Measurements from ENCODE around the gene TGFBR3. TPM values are rescaled to one million over a fixed set of nuclear protein-coding genes. Genes with fewer than 3 reads are reported as not detected.

Gene TGFBR3
- total and polyA plus RNA-seq, 2 of the 4 experiments (the other 2 are of a cell fraction), result 3.0 to 11.3 TPM

GRCh38 chr1:91718368-91718767 is 167.6 kb downstream of the TGFBR3 start:
- Histone ChIP-seq H2AK5ac (ENCODE audit: low read depth, low read length) (no peak overlapping the region), H3K27ac (ENCODE audit: insufficient read depth, low read length) (no peak overlapping the region), H3K56ac (ENCODE audit: extremely low read depth, insufficient read depth, low read length) (no peak overlapping the region), H4K20me1 (ENCODE audit: insufficient read depth, low read length) (no peaks in the 10 kb centered on the region), H4K5ac (ENCODE audit: low read depth, low read length) (no peak overlapping the region), H2BK20ac (ENCODE audit: low read depth, low read length) (no peak overlapping the region), H3K4me3 (ENCODE audit: insufficient read depth, low read depth, low read length) (no peak overlapping the region), H3K18ac (ENCODE audit: low read depth, low read length) (no peak overlapping the region), H3K9ac (ENCODE audit: low read depth, low read length) (no peak overlapping the region), H3K4me2 (ENCODE audit: low read depth, low read length) (no peak overlapping the region), H2BK5ac (ENCODE audit: low read depth, low read length, poor library complexity, severe bottlenecking) (no peak overlapping the region), H3K23ac (ENCODE audit: low read depth, low read length) (no peak overlapping the region), H3K4me1 (ENCODE audit: control insufficient read depth, insufficient read depth, low read length) (0 out of 2 replicates have a peak, but pooled peaks cover 1% of the 10 kb centered on the region), H3K9me3 (ENCODE audit: control insufficient read depth, insufficient read depth, low read length) (no peaks in the 10 kb centered on the region), H3K36me3 (ENCODE audit: control insufficient read depth, insufficient read depth, low read length) (peaks cover 34% of the 10 kb centered on the region), H2AK9ac (replicated peaks; ENCODE audit: low read depth, low read length, poor library complexity) (no peak overlapping the region), H2AFZ (replicated peaks; ENCODE audit: low read length, poor library complexity) (no peak overlapping the region), H3K14ac (replicated peaks; ENCODE audit: low read depth, low read length) (no peak overlapping the region), H2BK15ac (ENCODE audit: low read depth, low read length) (no peak overlapping the region), H3K27me3 (ENCODE audit: control insufficient read depth, insufficient read depth, low read length) (no peaks in the 10 kb centered on the region), H4K91ac (ENCODE audit: insufficient read depth, low read depth, low read length) (no peak overlapping the region), H3K79me1 (ENCODE audit: low read depth in 1 of 2, low read length in 2 of 2) (no peaks in the 10 kb centered on the region), H4K8ac (ENCODE audit: low read depth in 2 of 2, low read length in 2 of 2) (no peak overlapping the region), H2BK120ac (ENCODE audit: low read depth, low read length) (no peak overlapping the region), H3K4ac (ENCODE audit: low read depth, low read length) (no peak overlapping the region), H3K9me1 (ENCODE audit: insufficient read depth, low read length) (no peaks in the 10 kb centered on the region)
- WGBS, 2 experiments (ENCODE audit: extremely low coverage in 2 of 2, insufficient read length in 1 of 2), result 83% methylated on average over 1 of the region's 2 CpGs; no CpG with 5 or more reads in 1 of the 2 experiments
- ChIA-PET CTCF (no interaction called here), POLR2A (ENCODE audit: unreplicated experiment) (interaction anchor here (0.5 kb wide), 1 partner anchor 26 kb away, joined by 3 read pairs; no protein-coding TSS in a partner anchor)
- TF ChIP-seq MAFK (IDR thresholded peaks at IDR 0.05; ENCODE audit: low read depth, low read length) (peak; percentile 80), CHD1 (IDR thresholded peaks at IDR 0.05; ENCODE audit: low read depth, low read length) (no peak)
- DNase-seq (no peak), ATAC-seq (ENCODE audit: low read depth) (no peak)
- BruUV-seq (replicated peaks), result no TSS peak
- in situ Hi-C loops (cut with MboI; ENCODE audit: low sequenced_read_pairs) (no loop called here), intact Hi-C loops (cut with micrococcal nuclease) (no loop called here), dilution Hi-C loops (cut with HindIII; ENCODE audit: low sequenced_read_pairs, unreplicated experiment) (no loop called here)
